Measurements from ENCODE around the gene PCBP2.

GRCh38 chr12:53484686-53485575 lies 33.0 kb downstream of the PCBP2 start:
- TF ChIP-seq CTCF (IDR thresholded peaks at IDR 0.05) = no peak
- no peak for TF ChIP-seq POLR2A (IDR thresholded peaks at IDR 0.05)

All from tibial nerve (tissue), 3 donors.